Activated CD8-positive, alpha-beta memory T cell treated with anti-CD3 and anti-CD28 coated beads for 4 hours (primary cell): ENCODE results near the gene ZXDC.

Experiments
- DNase-seq, 2 donors: peaks; one replicate each; pipeline ENCODE4 v3.0.0-alpha.2; 2020; ENCODE audit warnings: low read depth in 2 of 2

Gene ZXDC

DNA sequence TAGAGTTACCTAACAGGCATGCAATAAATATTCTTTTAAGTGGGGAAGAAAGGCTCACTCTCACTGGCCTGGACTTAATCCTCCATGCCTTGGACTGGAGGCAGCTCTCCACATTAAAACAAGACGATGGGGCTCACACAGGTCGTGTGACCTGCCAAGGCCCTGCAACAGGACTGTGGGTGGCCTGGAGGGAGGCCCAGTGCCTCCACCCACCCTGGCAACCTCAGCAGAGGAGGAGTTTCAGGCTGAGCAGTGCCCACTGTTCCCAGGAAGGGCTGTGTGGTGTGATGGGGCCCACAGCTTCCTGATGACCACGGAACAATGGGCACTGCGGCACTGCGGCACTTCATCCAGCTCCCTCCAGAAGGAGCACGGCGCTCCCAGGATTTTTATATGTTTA is 36.3 kb upstream of the ZXDC start:
- DNase-seq = no peak

DNA sequence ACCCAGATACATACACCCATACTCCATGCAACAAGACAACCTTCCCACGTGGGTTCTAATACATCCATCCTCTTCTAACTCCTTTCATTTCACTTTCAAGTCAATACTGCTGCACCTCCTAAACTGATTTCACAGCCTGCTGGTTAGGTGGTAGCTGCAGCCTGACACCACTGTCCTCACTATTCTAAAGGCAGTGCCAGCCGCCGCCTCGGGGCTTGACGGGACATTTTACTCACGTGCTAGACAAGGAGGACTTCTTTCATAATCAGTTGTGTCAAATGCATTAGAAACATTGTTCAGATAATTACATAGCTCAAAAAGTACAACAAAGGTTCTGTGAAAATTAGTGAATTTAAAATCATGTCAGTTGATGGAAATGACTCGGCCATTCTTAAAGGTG is 35.6 kb upstream of the ZXDC start:
- DNase-seq = no peak

DNA sequence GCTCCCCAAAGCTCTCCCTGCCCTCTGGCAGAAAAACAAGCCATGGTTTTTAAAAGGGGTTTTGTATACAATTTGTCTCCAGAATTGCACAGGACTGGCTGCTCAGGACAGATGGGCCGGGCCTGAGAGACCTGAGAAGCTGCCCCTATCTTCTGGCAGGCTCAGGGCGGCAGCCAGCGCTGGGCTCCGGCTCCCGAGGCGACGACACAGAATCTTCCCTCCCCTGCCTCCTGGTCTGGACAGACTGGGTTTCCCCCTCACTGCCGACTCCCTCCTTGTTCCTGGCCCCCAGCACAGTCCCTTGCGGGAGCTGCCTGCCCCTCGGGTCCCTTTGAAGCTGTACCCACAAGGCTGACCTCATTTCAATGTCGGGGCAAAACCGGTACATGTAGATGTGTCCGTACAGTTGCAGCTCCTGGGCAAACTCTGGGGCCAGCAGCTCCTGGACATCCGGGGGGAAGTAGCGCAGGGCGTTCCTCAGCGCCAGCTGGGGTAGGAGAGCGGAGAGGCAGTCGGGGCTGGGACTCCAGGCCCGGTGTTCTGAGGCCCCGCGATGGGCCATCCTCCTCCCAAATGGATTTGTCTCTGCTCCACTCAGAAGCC is 34.7 kb upstream of the ZXDC start:
- DNase-seq = no peak

DNA sequence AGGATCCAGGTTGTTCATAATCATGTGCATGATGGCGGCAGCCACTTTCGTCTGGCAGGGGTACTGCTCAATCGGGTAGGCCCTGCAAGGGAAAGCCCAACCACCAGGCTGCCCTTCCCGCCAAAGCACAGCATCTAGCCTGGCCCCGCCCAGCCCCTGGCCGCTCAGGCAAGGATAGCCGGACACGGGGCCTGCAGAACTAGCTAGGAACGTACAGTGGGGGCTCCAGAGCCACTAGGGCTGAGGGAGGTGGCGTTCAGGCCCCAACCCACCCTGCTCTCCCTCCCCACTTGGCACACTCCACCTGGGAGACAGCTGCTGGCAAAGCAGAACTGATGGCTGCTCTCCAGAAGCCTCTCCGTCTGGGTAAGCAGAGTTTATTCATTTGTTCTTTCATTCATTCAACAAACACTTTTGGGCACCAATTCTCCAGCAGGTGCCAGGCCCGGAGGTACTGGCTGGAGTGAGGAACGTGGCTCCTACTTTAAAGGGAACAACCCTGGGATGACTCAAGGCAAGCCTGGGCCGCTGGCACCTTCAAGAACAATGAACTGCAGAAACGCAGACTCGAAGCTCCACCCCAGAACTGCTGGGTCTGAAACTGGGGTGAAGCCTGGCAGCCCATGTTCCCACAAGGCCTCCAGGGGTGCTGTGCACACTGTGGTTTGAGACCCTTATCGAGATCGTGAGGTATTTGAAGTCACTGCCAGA is 34.1 kb upstream of the ZXDC start:
- DNase-seq = no peak

DNA sequence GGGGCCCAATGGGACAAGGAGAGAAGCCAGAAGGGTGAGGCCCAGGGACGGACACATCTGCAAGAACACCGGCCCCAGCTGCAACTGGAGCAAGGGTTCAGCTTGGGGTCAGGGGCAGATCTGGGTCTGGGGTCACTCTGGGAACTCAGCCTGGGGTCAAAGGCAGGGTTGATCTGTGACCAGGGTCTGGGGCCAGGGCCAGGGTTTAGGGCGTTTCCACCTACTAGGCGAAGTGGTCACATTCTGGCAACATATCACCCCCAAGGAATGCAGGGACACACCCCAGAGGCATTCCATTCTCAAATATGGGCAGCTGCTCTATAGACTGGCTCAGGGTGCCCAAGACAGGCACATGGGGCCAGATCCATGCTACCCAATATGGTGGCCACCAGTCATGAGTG is 32.9 kb upstream of the ZXDC start:
- no peak for DNase-seq

GRCh38 chr3:126507886-126508285 is 32.2 kb upstream of the ZXDC start:
- no peak for DNase-seq

- no peak for DNase-seq
These were observed 28.0 kb upstream of the ZXDC start for GRCh38 chr3:126503701-126504100.

- no peak for DNase-seq
These were observed 27.0 kb upstream of the ZXDC start for GRCh38 chr3:126502656-126503055.

DNA sequence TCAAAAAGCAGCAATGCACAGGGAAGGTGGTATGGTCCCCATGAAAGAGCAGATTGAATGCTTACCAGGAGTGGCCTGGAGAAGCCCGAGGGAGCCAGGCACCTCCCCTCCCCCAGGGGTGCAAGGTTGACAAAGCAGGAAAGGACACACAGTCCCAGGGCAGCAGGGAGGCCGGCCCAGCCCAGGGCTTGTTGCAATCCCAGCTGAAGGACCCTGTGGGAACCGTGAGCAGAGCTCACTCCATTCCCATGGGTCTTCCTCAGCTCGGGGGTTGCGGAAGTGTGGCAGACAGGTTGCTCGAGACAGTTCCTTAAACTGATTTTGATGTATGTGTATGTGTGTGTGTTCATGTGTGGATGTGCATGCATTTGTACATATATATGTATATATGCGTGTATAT is 26.0 kb upstream of the ZXDC start:
- no peak for DNase-seq

DNA sequence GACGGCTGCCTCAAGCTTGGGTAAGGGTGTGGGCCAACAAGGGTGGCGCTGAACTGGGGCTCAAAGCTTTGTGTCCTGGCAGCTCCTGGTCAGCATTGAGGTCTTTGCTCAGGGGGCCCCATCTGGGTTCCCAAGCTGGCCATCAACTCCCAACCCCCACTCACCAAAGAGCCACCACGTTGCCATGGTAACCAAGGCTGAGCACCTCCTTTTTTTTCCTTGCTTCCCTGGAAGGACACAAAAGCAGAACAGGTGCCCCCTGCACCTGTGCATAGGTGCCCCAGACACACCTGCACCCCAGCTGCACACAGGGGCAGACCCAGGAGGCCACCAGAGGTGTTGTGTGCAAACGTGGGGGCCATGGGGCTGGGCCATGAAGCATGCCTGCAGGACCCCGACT is 25.4 kb upstream of the ZXDC start:
- DNase-seq = no peak

GRCh38 chr3:126500016-126500415 is 24.3 kb upstream of the ZXDC start:
- DNase-seq = no peak

DNA sequence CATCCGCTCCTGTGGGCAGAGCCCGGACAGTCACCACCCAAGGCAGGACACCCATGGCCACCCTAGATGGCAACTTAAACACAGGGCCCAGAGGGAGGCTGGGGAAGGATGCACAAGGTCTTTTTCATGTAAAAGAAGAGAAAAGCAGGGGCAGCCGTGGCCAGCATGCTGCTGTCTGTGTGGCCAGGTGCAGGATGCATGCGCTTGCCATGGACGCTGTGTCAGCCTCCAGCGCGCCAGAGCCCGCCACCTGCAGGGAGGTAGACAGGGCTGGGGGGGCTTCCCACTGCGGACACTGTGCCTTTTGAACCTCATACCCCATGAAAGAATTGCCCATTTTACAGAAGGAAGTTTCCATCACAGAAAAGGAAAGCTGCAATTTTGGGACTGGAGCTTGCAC is 23.7 kb upstream of the ZXDC start:
- no peak for DNase-seq

- DNase-seq = no peak
These were observed 23.2 kb upstream of the ZXDC start for GRCh38 chr3:126498929-126499328.

DNA sequence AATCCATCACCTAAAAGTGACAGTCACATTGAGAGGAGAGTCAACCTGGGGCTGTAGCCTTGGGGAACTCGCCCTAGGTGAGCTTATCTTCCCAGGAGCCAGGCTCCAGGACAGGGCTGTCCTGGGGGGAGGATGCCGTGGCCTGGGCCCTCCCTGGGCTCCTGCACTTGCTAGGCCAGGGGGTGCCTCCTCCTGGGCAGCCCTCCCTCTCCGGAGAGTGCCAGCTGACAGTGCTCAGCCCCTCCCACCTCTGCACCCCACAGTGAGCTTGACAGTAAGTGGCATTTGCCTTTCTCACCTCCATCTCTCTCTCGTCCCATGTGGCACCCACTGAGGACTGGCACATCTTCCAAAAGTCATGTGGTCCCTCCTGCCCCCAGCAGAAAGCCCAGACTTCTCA is 22.8 kb upstream of the ZXDC start:
- DNase-seq = no peak

DNA sequence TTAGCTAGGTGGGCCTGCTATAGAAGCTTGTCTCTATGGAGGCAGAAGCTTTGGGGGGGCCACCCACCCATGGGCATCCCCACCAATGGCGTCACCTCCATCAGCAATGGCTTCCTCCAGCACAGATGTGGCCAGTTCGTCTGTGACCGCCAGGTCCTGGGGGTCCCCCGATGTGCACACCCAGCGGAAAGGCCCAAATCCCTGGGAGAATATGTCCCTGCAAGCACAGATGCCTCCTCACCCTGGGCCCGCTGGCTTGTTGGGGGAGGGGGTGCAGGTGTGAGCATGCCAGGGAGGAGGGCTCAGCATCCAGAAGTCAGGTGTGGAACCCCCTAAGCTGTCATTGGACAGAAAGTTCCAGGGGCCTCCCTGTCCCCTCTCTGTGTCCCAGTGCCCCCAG is 22.3 kb upstream of the ZXDC start:
- DNase-seq = no peak

- no peak for DNase-seq
These were observed 21.5 kb upstream of the ZXDC start for GRCh38 chr3:126496894-126497850.

DNA sequence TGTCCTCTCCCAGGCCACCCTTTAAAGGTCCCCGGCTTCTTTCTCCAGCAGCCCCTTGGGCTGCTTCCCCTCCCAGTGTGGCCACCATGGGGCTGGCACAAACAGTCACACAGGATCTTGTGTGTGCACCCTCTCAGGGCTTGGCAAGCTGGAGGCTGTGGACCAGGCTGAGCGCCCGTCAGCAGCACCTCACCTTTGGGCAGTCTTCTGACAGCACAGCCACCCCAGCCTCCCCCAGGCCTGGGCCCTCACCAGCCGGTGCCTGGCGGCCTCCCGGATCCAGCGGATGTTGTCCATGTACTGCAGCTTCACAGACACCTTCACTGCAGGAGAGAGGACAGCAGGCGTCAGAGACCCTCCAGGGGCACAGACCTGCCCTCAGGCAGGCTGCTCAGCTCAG is 20.1 kb upstream of the ZXDC start:
- DNase-seq = no peak

DNA sequence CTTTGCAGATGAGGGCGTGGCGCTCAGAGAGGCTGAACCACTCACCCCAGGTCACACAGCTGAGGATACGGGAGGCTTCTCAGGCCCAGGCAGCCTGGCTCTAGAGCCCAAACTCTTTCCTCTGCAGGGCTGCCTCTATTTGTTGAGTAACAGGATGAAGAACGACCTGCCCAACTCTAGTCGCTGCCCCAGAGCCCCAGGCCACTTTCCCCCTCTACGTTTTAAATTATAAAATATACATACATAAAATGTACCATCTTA is 19.2 kb upstream of the ZXDC start:
- no peak for DNase-seq

DNA sequence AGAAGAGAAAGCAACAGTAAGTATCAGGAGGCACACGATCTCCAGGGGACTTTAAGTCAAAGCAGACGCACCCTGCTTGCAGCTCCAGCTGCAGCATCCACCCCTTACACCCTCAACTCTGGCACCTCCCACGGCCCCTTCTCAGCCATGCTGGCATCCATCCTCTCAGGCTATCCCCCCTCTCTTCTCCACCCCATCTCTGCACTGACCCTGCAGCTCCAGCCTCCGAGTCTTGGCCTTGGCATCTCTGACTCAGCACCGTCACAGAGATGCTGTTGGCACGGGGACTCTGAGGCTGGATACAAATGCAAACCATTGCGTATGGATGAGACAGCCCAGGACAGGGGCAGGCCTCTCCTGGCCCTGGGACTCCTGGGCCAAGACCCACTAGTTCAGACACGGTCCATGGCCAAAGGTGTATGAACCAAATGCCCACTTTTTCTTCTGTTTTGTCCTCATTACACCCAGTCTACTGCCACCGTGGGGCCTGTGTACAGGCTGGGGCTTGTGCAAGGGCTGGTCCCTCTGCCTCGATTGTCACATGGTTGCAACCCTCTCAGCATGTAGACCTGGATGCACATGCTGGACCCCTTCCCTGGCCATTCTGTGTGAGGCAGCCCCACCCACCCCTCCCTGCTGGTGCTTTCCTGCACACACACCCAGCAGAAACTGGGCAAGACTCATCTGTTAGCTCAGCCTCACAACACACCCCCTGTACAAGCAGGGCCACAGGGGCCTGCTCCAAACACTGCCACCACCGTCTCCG is 18.7 kb upstream of the ZXDC start:
- no peak for DNase-seq

- no peak for DNase-seq
These were observed 18.0 kb upstream of the ZXDC start for GRCh38 chr3:126493739-126494138.

GRCh38 chr3:126493051-126493450 is 17.4 kb upstream of the ZXDC start:
- DNase-seq = no peak
